Left hindlimb (tissue), 1 donor: Measurements from ENCODE around the gene CHST13.

Experiments
- DNase-seq: peaks from one replicate; pipeline ENCODE4 v3.0.0-alpha.2; 2018

CHST13 gene, protein sequence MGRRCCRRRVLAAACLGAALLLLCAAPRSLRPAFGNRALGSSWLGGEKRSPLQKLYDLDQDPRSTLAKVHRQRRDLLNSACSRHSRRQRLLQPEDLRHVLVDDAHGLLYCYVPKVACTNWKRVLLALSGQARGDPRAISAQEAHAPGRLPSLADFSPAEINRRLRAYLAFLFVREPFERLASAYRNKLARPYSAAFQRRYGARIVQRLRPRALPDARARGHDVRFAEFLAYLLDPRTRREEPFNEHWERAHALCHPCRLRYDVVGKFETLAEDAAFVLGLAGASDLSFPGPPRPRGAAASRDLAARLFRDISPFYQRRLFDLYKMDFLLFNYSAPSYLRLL

DNA sequence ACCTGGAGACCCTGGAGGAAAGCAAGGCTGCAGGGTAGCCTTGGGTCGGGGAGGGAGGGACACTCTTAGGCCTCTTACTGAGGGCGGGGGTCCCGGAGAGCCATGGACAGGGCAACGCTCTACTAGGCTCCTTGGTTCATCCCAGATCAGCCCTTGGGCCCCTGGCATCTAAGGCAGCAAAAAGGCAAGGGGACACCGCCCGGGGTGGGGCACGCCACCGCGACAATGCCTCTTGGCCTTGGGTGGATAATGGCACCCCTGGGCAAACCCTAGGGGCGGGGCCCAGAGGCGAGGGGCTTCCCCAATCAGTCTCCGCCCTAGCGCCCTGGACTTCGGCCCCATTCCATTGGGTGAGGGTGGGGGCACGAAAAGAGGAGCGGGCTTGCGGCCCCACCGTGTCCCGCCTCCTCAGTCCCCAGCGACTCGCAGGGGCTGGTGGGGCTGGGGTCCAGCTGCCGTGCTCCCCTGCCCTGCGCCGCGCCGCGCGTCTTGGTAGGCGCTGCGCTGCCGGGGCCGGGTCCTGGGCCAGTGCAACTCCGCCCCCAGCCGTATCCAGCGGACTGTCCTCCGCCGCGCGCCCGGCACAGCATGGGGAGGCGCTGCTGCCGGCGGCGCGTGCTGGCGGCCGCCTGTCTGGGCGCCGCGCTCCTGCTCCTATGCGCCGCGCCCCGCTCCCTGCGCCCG, at the start of gene CHST13:
TSS of gene CHST13 (plus strand) at position 411 of the 684 bp plus-strand sequence. CDS start at position 589, 178 bp downstream.
- DNase-seq, result peak; percentile 60

DNA sequence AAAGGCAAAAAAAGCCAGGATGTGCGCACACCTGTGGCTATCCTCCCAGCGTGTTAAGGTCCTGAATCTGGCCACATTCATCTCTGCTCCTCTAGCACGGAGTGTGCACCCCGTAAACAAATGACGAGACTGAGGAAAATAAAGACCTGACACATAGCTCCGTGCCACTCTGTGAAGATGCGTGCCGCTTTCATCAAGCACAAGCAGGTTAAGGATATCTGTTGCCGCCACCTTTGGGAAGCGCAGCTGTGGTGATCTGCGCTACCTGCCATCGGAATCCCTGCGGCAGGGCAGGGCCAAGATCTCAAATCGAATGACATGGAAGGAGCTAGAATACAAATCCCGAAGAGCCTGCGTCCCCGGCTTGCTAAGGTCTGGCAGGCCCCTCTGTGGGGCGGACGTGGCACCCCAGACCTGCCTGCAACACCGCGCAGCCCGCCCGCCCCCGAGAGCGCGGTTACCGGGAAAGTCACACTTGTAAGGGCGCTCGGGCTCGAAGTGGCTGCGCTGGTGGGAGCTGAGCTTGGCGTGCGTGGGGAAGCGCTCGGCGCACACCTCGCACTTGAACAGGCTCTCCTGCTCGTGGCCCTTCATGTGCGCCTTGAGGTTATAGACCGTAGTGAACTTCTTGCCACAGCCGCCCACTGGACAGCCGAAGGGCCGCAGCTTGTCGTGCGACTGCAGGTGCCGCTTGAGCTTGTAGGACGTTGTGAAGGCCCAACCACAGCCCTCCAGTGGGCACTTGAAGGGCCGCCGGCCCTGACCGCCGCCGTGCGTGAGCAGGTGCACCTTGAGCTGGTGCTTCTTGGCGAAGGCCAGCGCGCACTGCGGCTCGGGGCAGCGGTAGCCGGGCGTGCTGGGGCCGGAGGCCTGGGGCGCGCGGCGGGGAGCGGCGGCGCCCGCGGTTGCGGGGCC, 49.2 kb upstream of the CHST13 start:
- DNase-seq, result peak; percentile 61

DNA sequence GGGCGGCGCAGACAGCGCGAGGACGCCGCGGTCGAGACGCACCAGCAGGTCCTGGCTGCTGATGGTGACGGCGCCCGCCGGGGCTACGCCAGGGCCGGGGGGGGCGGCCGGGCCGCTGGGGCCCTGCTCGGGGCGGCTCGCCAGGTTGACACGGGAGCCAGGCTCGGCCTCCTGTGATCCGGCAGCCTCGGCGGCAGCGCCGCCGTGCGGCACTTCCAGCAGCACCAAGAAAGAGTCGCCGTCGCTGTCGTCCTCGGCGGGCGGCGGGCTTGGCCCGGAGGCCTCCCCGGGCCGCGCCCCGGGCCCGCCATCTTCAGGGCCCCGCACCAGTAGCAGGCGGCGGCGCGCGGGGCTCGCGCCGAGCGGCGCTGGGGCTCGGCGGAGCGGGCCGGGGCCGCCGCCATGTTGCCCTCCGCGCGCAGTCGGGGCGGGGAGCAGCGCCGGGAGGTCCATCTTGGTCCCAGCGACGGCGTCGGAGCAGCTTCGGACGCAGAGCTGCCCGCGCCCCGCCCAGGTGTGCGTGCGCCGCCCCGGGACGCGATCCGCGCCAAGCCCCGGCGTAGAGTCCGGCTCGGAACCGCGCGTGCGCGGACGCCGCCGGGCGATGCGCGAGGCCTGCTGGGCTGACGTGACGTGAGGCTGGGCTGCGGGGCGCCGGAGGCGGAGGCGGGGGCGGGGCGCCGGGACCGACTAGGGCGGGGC, 48.4 kb upstream of the CHST13 start, which contains the start of gene ZXDC:
TSS of gene ZXDC (minus strand) at position 479 of the 702 bp plus-strand sequence. CDS start at position 453, 26 bp downstream.
- DNase-seq, result peak; percentile 95

DNA sequence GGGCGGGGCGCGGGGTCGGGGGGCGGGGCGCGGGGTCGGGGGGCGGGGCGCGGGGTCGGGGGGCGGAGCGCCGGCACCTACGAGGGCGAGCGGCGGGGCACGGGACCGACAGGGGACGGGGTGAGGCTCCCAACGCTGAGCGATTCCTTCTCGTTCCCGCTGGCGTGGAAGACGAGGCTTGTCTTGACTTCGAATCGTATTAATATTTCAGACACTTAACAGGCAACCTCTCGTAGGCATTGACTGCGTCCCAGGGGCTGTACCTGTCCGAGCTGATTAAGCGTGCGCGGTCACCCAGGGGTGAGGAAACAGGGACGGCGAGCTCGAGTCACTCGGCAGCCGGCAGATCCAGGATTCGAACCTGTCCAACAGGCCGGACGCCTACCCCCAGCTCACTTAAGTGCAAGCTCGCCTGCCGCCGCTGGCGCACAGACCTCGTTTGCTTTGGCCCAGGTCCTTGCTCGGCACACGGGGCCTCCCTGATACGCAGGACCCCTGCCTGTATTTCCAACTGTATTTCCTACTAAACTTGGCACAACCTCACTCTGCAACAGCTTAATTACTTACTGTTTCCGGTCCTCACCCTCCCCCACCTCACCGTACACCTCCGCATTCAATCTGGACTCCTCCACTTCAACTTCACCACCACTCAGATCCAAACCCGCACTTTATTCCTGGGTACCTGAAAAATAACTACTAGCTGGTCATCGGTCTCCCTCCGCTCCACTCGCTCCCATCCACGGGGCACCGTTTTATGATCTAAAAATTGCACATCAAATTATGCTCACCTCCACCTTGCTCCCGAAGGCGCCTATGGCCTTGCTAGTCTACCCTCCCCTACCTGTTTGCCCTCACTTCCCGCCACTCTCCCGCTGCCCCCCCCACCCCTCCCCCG, 47.5 kb upstream of the CHST13 start:
- DNase-seq, result peak; percentile 71

DNA sequence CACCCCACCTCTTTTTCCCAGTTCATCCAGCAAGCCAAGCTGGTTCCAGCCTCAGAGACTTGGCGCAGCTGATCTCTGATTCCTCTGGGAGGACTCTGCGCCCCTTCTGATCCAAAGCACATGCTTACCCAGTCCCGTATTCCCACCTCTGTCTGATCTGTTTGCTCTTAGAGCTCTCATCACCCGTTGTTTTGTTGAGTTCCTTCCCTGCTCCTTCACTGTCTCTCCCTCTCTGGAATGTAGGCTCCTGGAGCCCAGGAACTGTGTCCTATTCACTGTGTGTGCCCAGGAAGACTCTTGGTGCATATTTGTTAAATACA, 46.9 kb upstream of the CHST13 start:
- peak; percentile 34 for DNase-seq

DNA sequence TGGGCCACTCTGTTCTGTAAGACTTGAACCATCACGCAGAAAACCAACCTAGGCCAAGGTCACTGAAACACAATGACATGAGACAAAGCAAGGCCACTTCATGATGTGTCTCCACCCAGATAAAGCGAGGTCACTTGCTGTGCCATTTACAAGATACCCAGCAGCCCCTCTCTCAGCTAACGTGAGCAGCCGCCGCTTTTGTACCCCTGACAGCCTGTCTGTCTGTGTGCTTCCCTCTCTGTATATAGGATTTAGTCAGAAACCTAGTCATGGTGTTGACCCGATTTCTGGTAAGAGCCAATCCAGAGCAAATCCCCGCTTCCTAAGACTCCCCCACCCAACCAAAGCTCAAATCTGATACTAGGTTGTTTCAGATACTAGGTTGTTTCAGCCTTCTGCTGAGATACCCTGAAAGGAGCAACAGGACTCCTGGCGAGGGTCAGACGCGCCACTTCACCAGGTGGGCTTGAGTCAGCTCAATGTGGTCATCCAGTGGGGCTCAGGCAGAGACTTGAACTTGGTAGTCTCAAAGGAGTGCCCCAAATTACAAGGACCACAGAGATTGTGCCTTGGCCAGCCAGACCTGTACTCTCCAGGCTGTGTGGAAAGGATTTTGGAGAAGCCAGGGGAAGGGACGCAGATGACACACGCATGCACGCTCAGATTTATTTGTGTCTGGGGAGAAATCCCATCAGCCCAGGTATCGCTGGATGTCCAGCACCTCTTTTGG, 45.2 kb upstream of the CHST13 start:
- DNase-seq, result peak; percentile 12

DNA sequence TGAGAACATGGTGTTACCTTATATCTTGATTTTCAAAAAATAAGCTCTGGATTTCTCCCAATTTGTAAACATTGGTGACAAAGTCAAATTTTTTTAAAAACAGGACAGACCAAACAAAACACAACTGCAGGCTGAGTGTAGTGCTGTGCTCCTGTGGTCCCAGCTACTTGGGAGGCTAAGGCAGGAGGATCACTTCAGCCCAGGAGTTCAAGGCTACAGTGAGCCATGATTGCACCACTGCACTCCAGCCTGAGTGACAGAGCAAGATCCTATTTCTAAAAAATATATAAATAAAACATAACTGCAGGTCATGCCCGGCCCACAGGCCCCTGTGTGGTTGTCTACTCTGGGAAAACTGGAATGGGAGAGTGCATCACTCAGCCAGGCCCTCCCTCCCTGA, 44.3 kb upstream of the CHST13 start:
- DNase-seq, result no peak

DNA sequence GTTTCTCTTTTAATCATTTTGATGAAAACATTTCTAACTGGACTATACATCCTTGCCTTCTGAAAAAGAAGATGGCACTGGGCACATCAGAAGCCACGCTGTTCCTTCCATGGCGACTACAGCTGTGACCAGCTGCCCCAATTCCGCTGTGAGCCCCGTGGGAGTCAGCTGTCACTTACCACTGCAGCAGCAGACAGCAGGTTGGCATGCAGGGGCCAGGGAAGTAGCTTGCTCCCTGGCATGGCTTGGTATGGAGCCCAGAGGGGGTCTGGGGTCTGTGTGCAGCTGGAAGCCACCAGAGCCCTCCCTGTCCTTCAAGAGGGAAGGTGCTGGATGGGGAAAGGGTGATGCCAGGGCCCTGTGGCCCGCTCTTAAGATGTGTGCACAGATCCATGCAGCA, 43.7 kb upstream of the CHST13 start:
- DNase-seq, result peak; percentile 50

DNA sequence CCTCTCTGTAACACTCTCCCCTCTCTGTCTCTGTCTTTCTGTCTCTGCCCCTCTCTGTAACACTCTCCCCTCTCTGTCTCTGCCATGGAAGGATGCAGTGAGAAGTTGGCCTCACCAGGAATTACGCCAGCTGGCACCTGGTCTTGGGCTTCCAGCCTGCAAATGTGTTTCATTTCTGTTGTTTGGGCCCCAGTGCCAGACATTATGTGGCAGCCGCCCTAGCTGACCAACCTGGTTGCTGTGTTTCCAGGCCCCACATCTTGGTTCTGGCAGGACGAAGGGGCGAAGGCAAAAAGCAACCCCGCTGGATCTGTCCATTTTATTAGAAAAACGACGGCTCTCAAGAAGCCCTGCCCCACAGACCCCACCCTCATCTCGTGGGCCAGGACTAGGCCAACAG, 43.1 kb upstream of the CHST13 start:
- peak; percentile 77 for DNase-seq

DNA sequence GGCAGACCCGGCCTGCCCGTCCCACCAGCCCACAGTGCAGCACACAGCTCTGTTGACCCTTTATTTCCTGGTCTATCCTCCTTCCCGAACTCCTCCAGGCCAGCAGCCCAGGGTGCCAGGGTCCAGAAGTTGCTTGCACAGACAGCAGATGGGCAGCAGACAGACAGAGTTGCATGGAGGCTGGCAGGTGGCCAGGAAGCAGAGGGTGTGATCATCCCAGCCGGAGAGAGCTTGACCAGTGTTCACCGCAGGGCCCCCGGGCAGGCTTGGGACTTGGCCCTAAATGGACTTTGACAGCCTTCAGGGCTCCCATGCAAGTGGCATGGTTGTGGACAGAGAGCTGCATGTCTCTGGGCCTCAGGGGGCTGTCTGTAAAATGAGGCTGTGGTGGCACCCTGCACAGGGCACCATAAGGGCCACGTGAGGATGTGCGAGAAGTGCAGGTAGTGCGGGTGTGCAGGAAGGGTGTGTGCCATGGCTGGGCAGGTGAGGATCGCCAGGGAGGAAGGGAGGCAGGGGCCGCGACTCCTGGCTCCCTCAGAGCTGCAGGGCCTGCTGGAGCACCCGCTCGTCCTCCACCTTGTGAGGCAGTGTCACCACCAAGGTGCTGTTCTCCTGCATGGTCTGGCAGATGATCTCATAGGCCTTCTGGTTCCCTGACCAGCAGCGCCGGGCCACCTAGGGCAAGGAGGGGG, 42.0 kb upstream of the CHST13 start:
- DNase-seq, result peak; percentile 47

DNA sequence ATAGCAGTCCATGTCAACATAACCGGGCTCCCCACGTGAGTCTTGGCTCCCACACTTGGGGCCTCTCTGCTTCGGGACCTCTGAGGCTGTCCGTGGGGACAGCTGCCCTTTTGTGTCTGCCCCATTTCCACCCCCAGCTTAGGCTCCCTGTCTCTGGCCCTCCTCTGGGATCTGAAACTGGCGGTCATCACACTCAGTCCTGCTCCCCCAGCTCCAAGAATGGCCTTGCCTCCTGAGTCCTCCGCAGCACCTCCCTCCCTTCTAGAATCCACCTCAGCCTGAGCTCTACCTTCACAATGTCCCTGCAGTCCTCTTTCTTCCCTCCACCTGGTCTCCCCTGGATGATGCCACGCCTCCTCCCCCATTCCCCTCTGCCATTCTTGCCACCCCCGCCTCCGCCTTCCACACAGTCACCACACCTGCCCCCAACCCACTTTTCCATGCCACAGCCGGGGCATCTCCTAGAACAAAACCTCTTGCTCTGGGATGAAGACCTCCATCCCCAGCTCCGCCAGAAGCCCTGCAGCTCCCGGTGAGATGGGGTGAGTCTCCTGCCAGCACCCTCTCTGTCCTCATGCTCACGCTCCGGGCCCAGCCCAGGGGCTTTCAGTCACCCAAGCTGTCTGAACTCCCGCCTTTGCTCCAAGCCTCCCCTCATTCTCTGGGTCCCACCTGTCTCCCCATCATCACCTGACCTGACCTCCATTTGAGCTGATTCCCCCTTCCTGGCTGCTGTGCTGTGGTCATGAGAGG, 41.3 kb upstream of the CHST13 start:
- no peak for DNase-seq

DNA sequence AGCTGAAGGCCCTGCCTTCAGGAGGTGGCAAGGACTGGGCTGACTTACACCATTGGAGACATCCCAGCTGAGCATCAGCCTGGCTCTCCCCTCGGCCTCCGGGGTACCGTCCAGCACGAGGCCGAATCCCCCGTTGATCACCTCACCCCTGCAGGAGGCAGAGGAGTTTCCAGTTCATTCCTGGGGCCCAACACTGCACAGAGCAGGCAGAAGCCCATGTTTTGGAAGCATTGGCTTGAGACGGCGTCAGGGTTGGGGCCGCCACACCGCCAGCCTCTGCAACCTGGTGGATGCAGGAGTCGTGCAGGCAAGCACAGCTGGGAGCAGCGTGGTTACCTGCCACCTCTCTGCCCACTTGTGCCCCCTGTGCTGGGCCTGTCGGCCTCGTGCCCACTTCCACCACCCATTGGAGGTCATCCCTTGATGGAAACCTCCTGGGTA, 40.6 kb upstream of the CHST13 start:
- DNase-seq, result peak; percentile 15

DNA sequence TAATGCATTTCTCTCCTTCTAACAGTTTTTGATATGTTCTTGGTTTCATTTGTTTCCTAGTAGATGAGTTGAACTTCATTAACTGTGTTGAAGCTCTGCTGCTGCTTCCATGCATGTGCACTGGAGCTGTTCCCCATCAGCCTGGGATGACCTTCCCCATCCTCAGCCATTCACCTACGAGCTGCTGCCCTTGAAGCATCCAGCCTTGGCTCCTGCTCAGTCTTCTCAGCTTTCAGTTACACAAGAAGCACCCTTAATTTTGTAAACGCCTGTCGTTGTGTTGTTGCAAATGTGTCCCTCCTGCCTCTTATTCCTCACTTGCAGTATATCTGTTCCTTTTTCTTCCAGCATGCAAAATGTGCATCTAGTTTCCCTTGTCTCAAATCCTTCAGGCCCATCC, 39.8 kb upstream of the CHST13 start:
- no peak for DNase-seq

DNA sequence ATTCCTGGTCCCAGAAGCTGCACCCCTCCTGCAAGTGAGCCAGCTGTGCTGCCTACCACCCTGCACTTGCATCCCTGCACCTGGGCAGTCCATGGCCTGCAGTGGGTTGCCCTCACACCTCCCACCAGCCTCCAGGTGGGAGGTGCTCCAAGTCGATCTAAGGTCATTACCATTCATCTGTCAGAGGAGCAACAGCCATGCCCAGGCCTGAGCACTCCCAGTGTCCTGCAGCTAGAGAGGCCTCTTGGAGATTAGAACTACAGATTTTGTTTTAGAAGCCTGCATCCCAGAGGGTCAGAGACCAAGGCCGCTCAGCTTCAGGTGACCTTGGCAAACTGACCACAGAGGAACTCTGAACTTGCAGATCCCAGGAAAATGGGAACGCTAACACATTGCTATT, 39.3 kb upstream of the CHST13 start:
- no peak for DNase-seq

DNA sequence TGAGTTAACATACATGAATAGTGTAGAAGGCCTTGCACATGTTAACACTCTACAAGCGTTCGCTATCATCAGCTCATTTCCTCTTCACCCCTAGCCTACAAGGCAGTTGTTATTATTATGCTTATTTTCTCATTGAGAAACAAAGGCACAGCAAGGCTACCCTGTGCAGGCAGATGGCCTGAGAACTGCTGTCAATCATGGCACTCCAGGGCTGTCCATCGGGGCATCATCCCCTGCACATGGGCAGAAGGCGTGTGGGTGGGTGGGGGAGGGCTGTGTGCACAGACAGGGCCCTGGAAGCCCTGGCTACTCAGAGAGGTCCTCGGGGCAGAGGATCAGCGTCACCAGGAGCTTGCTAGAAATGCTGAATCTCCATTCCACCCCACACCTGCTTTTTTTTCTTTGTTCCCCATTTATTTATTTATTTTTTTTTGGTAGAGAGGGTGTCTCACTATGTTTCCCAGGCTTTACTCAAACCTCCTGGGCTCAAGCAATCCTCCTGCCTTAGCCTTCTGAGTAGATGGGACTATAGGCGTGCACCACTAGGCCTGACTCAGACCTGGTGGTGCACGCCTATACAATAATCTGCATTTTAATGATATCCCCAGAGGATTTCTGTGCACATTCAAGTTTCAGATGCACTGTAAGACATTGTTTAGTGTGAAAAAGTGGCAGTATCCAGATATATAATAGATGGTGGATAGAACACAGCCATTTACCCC, 38.6 kb upstream of the CHST13 start:
- DNase-seq, result no peak

DNA sequence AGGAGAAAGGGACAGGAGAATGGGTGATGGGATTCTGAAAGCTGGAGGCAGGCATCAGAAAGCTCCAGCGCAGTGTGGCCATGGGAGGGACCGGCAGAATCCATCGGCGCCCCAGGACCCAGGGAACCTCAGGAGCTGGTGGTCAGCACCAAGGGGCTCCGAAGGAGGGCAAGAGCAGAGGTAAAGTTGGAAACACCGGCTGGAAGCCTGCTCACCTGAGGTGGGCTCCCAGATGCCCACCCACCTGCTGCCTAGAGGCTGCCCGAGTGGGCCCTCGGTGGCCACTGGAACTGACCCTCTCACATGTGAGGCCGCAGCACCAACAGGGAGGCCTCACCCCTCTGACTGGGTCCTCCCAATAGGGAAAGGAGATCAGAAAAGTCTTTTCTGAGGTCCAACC, 38.0 kb upstream of the CHST13 start:
- no peak for DNase-seq

DNA sequence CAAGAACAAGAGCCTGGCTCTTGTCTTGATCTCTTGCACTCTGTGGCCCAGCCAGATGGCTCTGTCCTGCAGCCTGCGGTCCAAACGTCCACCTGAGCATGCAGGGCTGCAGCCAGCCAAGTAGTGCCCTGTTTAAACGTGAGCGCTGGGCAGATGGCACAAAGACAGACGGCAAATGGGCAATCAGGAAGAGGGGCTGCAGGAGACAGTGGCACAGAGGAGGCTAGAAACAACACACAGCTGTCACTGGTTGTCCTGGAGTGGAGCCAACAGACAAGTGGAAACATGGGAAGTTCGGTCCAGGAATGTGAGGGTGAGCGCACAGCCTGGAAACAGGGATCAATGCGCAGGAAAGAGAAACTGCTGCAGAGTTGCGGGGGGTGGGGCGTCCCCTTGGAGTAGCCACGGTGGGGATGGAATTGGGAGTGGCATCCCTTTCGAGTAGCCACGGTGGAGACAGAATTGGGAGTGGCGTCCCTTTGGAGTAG, 37.6 kb upstream of the CHST13 start:
- DNase-seq, result no peak

DNA sequence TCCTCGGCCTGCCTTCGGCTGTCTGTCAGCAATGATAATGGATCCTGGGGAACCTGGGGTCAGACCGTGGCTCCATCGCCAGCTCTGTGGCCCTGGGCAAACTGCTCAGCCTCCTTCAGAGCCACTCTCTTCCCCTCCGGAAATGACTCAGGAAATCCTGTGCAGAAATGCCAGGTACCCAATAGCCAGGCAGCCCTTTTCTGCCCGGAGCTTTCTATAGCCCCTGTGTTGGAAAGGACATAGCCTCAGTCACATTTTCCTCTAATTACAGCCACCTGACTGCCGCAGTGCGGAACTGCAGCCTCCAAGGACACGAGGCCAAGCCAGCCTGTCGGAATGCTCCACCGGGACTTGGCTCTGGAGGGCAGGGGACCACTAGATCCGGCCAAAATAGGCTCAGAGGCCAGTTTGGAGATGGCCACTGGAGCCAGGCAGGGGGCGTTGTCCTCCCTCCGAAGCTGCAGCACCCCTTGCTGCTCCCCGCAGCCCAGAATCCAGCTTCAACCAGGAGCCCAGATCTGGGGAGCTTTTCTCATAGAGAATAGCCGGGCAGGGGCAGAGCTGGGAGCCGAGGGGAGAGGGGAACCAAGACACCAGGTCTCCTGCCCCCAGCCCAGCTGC, 36.7 kb upstream of the CHST13 start:
- DNase-seq, result no peak
